Cardiac fibroblast (primary cell): ENCODE data around the gene DHCR24.

Experiments
- DNase-seq, 2 donors: peaks; one replicate each; pipeline versions ENCODE4 v3.0.0 to v3.0.0-alpha.2; 2010; ENCODE audit warnings: low read depth in 2 of 2
- H3K4me3 ChIP-seq, 2 donors: replicated peaks in 1 of 2; 1 replicate in 1 of 2; 2 replicates in 1 of 2; pipeline ENCODE4 v1.5.1; 2011; ENCODE audit warnings: low read depth in 2 of 2, low read length in 2 of 2, mild to moderate bottlenecking in 2 of 2, moderate library complexity in 1 of 2
- CTCF ChIP-seq: IDR thresholded peaks from one replicate; pipeline ENCODE4 v1.5.1; 2011; ENCODE audit warnings: low read depth, mild to moderate bottlenecking, low read length, inconsistent platforms

DHCR24 gene

DNA sequence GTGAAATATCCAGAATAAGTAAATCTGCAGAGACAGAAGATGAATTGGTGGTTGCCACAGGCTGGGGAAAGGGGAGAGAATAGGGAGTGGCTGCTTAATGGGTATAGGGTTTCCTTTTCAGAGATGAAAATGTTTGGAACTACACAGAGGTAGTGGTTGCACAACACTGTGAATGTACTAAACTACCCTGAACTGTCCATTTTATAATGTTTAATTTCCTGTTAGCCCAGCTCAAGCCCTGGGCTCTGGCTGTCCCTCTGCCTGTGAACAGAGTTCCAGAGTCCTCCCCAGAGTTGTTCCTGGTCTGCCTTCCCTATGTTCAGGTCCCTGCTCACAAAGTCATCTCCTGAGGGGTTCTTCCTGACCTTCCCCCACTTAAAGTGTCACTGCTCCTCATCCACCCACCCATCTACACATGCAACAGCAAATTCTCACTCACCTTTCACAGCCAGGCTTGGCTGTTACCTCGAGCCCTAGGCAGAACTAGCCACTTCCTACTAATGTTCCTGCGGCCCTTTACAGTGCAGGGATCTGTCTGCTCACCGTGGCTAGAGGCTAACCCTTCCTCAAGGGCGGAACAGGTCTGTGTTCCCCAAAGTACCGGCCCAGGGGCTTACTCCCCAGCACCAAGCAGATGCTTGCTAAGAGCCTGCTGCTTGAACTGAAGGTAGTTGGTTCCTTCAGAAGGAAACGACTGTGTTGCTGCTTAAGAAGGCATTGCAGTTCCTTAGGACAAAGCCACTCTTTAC, 22.4 kb downstream of the DHCR24 start:
- no peak for TF ChIP-seq CTCF
- no peak for DNase-seq
- no peak overlapping the region for H3K4me3 ChIP-seq

DNA sequence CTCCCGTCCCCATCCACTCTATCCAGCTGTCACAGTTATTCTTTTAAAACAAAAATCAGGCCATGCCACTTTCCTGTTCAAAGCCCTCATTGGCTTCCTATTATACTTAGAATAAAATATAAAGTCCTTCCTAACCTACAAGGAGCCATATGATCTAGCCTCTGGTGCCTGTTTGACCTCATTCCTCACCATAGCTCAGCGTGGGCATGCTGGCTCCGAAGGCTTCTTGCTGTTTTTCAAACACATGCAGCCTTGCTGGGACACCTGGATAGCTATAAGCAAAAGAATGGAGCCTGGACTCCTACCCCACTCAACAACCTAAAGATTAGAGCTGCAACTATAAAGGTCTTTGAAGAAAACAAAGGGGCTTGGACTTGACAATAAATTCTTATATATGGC, 23.7 kb downstream of the DHCR24 start:
- no peak for TF ChIP-seq CTCF
- no peak overlapping the region for H3K4me3 ChIP-seq
- no peak for DNase-seq

GRCh38 chr1:54861070-54861761, 25.8 kb downstream of the DHCR24 start:
- H3K4me3 ChIP-seq = no peak overlapping the region
- DNase-seq = peak; percentile 52 to 69
- TF ChIP-seq CTCF = no peak

DNA sequence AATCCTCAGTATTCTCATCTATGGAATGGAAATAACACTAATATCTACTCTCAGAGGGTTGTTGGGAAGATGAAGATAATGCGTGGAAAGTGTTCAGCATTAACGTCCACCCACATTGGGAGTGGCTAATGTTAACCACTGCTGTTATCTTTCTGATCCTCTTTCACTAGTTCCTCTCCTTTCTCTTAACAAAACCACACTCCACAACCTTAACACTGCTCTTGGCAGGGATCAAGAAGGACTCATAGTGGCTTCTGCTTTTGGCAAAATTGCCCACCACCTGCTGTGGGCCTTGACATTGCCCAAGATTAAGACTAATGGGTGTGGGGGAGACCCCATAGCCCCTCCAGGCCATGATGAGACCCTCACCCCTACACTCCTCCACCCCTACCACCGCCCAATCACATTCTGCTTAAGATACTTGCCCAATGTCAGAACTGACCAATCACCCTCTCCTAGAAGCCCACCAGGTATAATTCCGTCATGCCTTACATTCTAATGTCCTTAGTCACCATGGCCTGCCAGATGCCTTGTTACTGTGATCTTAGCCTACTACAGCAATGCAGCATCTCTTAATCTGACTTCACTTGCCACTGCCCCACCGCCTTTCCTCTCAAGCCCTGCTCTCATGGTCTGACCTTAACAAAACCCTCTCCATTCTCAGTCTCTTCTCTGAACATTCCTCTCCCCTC, 27.1 kb downstream of the DHCR24 start:
- H3K4me3 ChIP-seq = no peak overlapping the region
- TF ChIP-seq CTCF = no peak
- DNase-seq = no peak

GRCh38 chr1:54857746-54858561, 29.0 kb downstream of the DHCR24 start:
- no peak overlapping the region for H3K4me3 ChIP-seq
- peak; percentile 49 to 83 for DNase-seq
- no peak for TF ChIP-seq CTCF

DNA sequence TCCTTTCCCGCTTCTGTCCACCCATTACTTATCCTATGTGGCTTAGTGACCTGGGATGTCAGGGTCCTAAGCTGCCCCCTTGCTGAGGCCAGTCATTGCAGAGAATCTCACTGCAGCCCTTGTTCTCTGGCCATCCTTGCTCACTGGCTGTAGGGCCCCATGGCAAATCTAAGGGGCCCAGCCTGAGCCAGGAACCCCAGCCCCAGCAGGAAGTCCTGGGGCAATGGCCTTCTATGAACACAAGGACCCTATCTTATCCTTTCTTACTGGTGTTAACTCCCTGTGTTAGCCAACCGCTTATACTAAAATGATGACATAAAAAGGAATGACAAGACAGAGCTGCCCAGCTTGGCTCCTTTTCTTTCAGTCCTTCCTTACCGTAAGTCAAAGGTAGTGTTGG, 29.9 kb downstream of the DHCR24 start:
- H3K4me3 ChIP-seq = no peak overlapping the region
- TF ChIP-seq CTCF = no peak
- peak in 1 of 2 donors; percentile 33 for DNase-seq
